ENCODE data around the gene NMUR1. TPM values are rescaled to one million over a fixed set of nuclear protein-coding genes. Genes with fewer than 3 reads are reported as not detected.

Gene NMUR1
- total RNA-seq, 1 donor, result under 0.01 TPM

GRCh38 chr2:231567159-231567558, 36.9 kb upstream of the NMUR1 start:
- Histone ChIP-seq H4K20me1 (ENCODE audit: insufficient read depth, low read length) (no peaks in the 10 kb centered on the region), H3K27me3 (ENCODE audit: insufficient read depth, low read length) (no peaks in the 10 kb centered on the region), H3K36me3 (ENCODE audit: insufficient read depth, low read length) (no peaks in the 10 kb centered on the region), H3K9me3 (ENCODE audit: low read depth, low read length) (no peaks in the 10 kb centered on the region), H3K4me3 (ENCODE audit: insufficient read depth, low read length) (no peak overlapping the region), H3K4me1 (ENCODE audit: insufficient read depth, low read length) (no peaks in the 10 kb centered on the region), H3K79me2 (ENCODE audit: insufficient read depth, low read length) (no peaks in the 10 kb centered on the region), H2AFZ (ENCODE audit: low read length) (no peak overlapping the region), H3K27ac (ENCODE audit: low read depth, low read length) (no peak overlapping the region), H3K4me2 (ENCODE audit: insufficient read depth, low read length) (no peak overlapping the region)
- no peak for TF ChIP-seq CTCF (IDR thresholded peaks at IDR 0.05; ENCODE audit: extremely low read depth, low read depth, low read length)
- DNase-seq (ENCODE audit: insufficient read length, low spot score, missing footprints), result peak; percentile 3

- H3K4me3 ChIP-seq (ENCODE audit: insufficient read depth, low read length), result no peak overlapping the region
- no peaks in the 10 kb centered on the region for H4K20me1 ChIP-seq (ENCODE audit: insufficient read depth, low read length)
- TF ChIP-seq CTCF (IDR thresholded peaks at IDR 0.05; ENCODE audit: extremely low read depth, low read depth, low read length), result no peak
- H3K4me1 ChIP-seq (ENCODE audit: insufficient read depth, low read length), result no peaks in the 10 kb centered on the region
- H3K9me3 ChIP-seq (ENCODE audit: low read depth, low read length), result no peaks in the 10 kb centered on the region
- H3K27me3 ChIP-seq (ENCODE audit: insufficient read depth, low read length), result no peaks in the 10 kb centered on the region
- no peak overlapping the region for H2AFZ ChIP-seq (ENCODE audit: low read length)
- DNase-seq (ENCODE audit: insufficient read length, low spot score, missing footprints), result peak; percentile 9
- H3K36me3 ChIP-seq (ENCODE audit: insufficient read depth, low read length), result no peaks in the 10 kb centered on the region
- no peaks in the 10 kb centered on the region for H3K79me2 ChIP-seq (ENCODE audit: insufficient read depth, low read length)
- no peak overlapping the region for H3K4me2 ChIP-seq (ENCODE audit: insufficient read depth, low read length)
- no peak overlapping the region for H3K27ac ChIP-seq (ENCODE audit: low read depth, low read length)
Measured at GRCh38 chr2:231565887-231566594, 35.8 kb upstream of the NMUR1 start.

GRCh38 chr2:231563378-231563961, 33.2 kb upstream of the NMUR1 start:
- Histone ChIP-seq H3K36me3 (ENCODE audit: insufficient read depth, low read length) (no peaks in the 10 kb centered on the region), H3K4me1 (ENCODE audit: insufficient read depth, low read length) (no peaks in the 10 kb centered on the region), H3K4me3 (ENCODE audit: insufficient read depth, low read length) (no peak overlapping the region), H3K27ac (ENCODE audit: low read depth, low read length) (no peak overlapping the region), H3K4me2 (ENCODE audit: insufficient read depth, low read length) (no peak overlapping the region), H4K20me1 (ENCODE audit: insufficient read depth, low read length) (no peaks in the 10 kb centered on the region), H3K27me3 (ENCODE audit: insufficient read depth, low read length) (no peaks in the 10 kb centered on the region), H3K9me3 (ENCODE audit: low read depth, low read length) (no peaks in the 10 kb centered on the region), H2AFZ (ENCODE audit: low read length) (no peak overlapping the region), H3K79me2 (ENCODE audit: insufficient read depth, low read length) (no peaks in the 10 kb centered on the region)
- peak; percentile 69 for TF ChIP-seq CTCF (IDR thresholded peaks at IDR 0.05; ENCODE audit: extremely low read depth, low read depth, low read length)
- peak; percentile 92 for DNase-seq (ENCODE audit: insufficient read length, low spot score, missing footprints)

GRCh38 chr2:231557571-231558217, 27.4 kb upstream of the NMUR1 start:
- Histone ChIP-seq H3K9me3 (ENCODE audit: low read depth, low read length) (no peaks in the 10 kb centered on the region), H3K27me3 (ENCODE audit: insufficient read depth, low read length) (no peaks in the 10 kb centered on the region), H3K4me1 (ENCODE audit: insufficient read depth, low read length) (peaks cover 11% of the 10 kb centered on the region), H3K4me2 (ENCODE audit: insufficient read depth, low read length) (no peak overlapping the region), H3K36me3 (ENCODE audit: insufficient read depth, low read length) (no peaks in the 10 kb centered on the region), H3K79me2 (ENCODE audit: insufficient read depth, low read length) (no peaks in the 10 kb centered on the region), H3K4me3 (ENCODE audit: insufficient read depth, low read length) (no peak overlapping the region), H2AFZ (ENCODE audit: low read length) (peak overlapping the region; percentile 53), H4K20me1 (ENCODE audit: insufficient read depth, low read length) (no peaks in the 10 kb centered on the region), H3K27ac (ENCODE audit: low read depth, low read length) (no peak overlapping the region)
- TF ChIP-seq CTCF (IDR thresholded peaks at IDR 0.05; ENCODE audit: extremely low read depth, low read depth, low read length), result peak; percentile 84
- DNase-seq (ENCODE audit: insufficient read length, low spot score, missing footprints), result peak; percentile 93
